Pancreas (tissue), 10 donors: Measurements from ENCODE around the gene SAMD1. TPM values are rescaled to one million over a fixed set of nuclear protein-coding genes. Genes with fewer than 3 reads are reported as not detected.
"Not testable (repeated sequence)": the region's sequence is repeated elsewhere in the genome, so short reads cannot be mapped to it uniquely, and the experiment has no call there.

Experiments
- ATAC-seq, 4 donors: fragments of 200-7000 bp; cut with Tn5 transposase; one replicate each; pipeline versions ENCODE4 v1.8.0 to v1.9.1; 2020; ENCODE audit warnings: mild to moderate bottlenecking in 4 of 4, moderate library complexity in 4 of 4
- DNase-seq, 6 donors: peaks; one replicate each; pipeline ENCODE4 v3.0.0-alpha.2; 2020
- FAIRE-seq: peaks from 2 replicates; lab custom pipeline; 2012; peaks lifted over from hg19 to GRCh38; lab: Jason Lieb, UNC
- H3K27ac ChIP-seq, 4 donors: fragments of 200-600 bp; sonication (generic); 1 replicate in 3 of 4; 2 replicates in 1 of 4; pipeline versions ENCODE4 v1.5.0 to v1.8.0; 2020
- H3K27me3 ChIP-seq, 4 donors: fragments of 200-600 bp; one replicate each; pipeline ENCODE4 v1.8.0; 2021
- H3K36me3 ChIP-seq, 3 donors: fragments of 200-600 bp; sonication (generic) in 1 of 3; one replicate each; pipeline versions ENCODE4 v1.5.0 to v1.8.0; 2020 to 2021
- H3K4me1 ChIP-seq, 3 donors: fragments of 200-600 bp; one replicate each; pipeline ENCODE4 v1.8.0; 2021
- H3K4me3 ChIP-seq, 4 donors: fragments of 200-600 bp; sonication (generic) in 2 of 4; one replicate each; pipeline versions ENCODE4 v1.5.0 to v1.8.0; 2020 to 2021
- H3K9me3 ChIP-seq, 4 donors: fragments of 200-600 bp; one replicate each; pipeline ENCODE4 v1.8.0; 2021
- WGBS, 2 donors: extraction: QIAGEN DNeasy Blood & Tissue Kit; methylation state at CpG; one replicate each; pipeline ENCODE4 v1.1.7; 2013; 5-methylcytosine and 5-hydroxymethylcytosine counted together
- intact Hi-C, 3 donors: fragments of 100-400 bp; cut with DNase I; formaldehyde crosslinking; loops; one replicate each; pipeline versions ENCODE4 v1.11.1 to v1.14.2; 2022
- polyA plus RNA-seq, 2 donors: library from polyadenylated mRNA; stranded (reverse); fragments of 200-250 nt; gene quantifications; one replicate each; pipeline ENCODE4 v1.2.3, GENCODE V29; 2013
- total RNA-seq, 6 donors: library from RNA; stranded (reverse); fragmentation: NEBNext Ultra II Directional in 4 of 6; extraction: Animal tissue kit (Norgen Biotek cat#: 25700) in 4 of 6; gene quantifications; one replicate each; pipeline versions ENCODE4 v1.2.1 to v1.2.4, GENCODE V29; 2021 to 2023
- TF ChIP-seq, protein P1 (sequence below), 4 donors: fragments of 200-600 bp; sonication (generic) in 3 of 4; IDR thresholded peaks; one replicate each; pipeline versions ENCODE4 v1.5.0 to v1.8.0; 2021; ENCODE audit warnings: antibody characterized with exemption in 4 of 4
- donor health status: healthy with polysubstance abuse.
- donor health status: DM: no; HTN: no; CAD: no; lungs with moderate emphysema.
- donor health status: DM: no; HTN: no; CAD: no.
- donor health status: control.
- donor health status: control.
- donor health status: Bipolar disorder and iron deficiency.
- donor health status: DM: yes; HTN: yes; CAD: no.
- donor health status: DM: no; HTN: no; CAD: no.
- donor health status: DM: no; HTN: no; CAD: no.
- donor health status: DM: yes; HTN: yes; CAD: no.

The SAMD1 gene
- total and polyA plus RNA-seq, 8 donors: 7.9 to 24.3 (median 16.9) TPM

DNA sequence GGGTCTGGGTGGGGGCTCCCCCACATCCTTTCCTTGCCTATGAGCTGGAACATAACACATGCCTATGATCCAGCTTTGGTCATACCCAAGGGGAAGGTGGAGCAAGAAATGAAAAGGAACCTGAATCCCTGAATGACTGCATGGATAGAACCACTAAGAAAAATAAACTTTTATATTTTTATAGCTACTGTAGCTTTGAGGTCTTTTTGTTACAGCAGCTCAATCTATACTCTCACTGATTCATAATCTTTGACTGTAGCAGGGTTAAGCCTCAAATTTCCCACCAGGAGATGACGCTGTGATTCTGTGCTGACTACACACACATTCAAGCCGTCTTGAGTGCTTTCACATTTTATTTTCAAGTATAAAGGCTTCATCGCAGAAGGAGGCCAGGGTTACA is 37.5 kb downstream of the SAMD1 start:
- Histone ChIP-seq H3K9me3 (no peaks in the 10 kb centered on the region), H3K4me3 (no peak overlapping the region), H3K27me3 (no peaks in the 10 kb centered on the region), H3K4me1 (no peaks in the 10 kb centered on the region), H3K27ac (no peak overlapping the region), H3K36me3 (peaks cover 0 to 6% (median 0%) of the 10 kb centered on the region in 3 donors)
- TF ChIP-seq, protein P1, sequence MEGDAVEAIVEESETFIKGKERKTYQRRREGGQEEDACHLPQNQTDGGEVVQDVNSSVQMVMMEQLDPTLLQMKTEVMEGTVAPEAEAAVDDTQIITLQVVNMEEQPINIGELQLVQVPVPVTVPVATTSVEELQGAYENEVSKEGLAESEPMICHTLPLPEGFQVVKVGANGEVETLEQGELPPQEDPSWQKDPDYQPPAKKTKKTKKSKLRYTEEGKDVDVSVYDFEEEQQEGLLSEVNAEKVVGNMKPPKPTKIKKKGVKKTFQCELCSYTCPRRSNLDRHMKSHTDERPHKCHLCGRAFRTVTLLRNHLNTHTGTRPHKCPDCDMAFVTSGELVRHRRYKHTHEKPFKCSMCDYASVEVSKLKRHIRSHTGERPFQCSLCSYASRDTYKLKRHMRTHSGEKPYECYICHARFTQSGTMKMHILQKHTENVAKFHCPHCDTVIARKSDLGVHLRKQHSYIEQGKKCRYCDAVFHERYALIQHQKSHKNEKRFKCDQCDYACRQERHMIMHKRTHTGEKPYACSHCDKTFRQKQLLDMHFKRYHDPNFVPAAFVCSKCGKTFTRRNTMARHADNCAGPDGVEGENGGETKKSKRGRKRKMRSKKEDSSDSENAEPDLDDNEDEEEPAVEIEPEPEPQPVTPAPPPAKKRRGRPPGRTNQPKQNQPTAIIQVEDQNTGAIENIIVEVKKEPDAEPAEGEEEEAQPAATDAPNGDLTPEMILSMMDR (IDR thresholded peaks at IDR 0.05): no peak
- DNase-seq: no peak
- no peak for ATAC-seq
- 97 to 98% methylated on average over 3 of the region's 3 CpGs for WGBS, 2 donors
- intact Hi-C loops: no loop called here
- FAIRE-seq: no peak

DNA sequence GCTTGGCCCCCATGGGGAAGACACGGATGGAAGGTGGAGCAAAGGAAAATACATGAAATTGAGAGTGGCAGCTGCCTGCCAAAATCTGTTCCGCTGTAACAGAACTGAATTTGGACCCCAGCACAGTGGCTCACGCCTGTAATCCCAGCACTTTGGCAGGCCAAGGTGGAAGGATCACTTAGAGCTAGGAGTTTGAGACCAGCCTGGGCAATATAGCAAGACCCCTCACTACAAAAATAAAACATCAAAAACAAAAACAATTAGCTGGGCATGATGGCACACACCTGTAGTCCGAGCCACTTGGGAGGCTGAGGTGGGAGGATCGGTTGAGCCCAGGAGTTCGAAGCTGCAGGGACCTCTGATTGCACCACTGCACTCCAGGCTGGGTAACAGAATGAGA is 38.1 kb downstream of the SAMD1 start:
- intact Hi-C loops: no loop called here
- no peaks in the 10 kb centered on the region for H3K27me3 ChIP-seq
- DNase-seq (no peak), FAIRE-seq (no peak), ATAC-seq (no peak)
- TF ChIP-seq, protein P1 (IDR thresholded peaks at IDR 0.05): no peak
- no peak overlapping the region for H3K27ac ChIP-seq
- no peaks in the 10 kb centered on the region for H3K9me3 ChIP-seq
- no peaks in the 10 kb centered on the region for H3K4me1 ChIP-seq
- 83 to 90% methylated on average over 6 of the region's 6 CpGs for WGBS, 2 donors
- H3K36me3 ChIP-seq: peaks cover 0 to 6% (median 0%) of the 10 kb centered on the region in 3 donors
- H3K4me3 ChIP-seq: no peak overlapping the region

DNA sequence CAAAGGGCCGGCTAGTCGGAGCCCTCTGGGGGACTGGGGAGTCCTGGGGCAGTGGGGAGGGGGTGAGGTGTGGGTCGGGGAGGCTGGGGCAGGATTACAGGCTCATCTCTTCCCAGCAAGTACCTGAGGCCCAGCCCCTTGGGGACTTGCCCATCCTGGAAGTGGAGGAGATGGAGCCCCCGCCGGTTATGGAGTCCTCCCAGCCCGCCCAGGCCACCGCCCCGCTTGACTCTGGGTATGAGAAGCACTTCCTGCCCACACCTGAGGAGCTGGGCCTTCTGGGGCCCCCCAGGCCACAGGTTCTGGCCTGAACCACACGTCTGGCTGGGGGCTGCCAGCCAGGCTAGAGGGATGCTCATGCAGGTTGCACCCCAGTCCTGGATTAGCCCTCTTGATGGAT is 38.6 kb downstream of the SAMD1 start:
- 76 to 80% methylated on average over 9 of the region's 9 CpGs for WGBS, 2 donors
- FAIRE-seq: no peak

DNA sequence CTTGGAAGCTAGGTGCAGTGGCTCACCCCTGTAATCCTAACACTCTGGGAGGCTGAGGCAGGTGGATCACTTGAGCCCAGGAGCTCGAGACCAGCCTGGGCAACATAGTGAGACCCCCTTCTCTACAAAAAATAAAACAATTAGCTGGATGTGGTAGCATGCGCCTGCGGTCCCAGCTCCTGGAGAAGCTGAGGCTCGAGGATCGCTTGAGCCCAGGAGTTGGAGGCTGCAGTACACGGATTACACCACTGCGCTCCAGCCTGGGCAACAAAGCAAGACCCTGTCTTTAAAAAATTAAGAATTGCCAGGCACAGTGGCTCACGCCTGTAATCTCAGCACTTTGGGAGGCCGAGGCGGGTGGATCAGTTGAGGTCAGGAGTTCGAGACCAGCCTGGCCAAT is 39.6 kb downstream of the SAMD1 start:
- FAIRE-seq, H3K4me3 ChIP-seq, H3K36me3 ChIP-seq, ATAC-seq, intact Hi-C loops, H3K27me3 ChIP-seq, H3K27ac ChIP-seq, H3K4me1 ChIP-seq, DNase-seq, H3K9me3 ChIP-seq: not testable (repeated sequence)
- 94 to 96% methylated on average over 11 of the region's 11 CpGs for WGBS, 2 donors

More for the DNA sequence above, 38.6 kb downstream of the SAMD1 start:
- DNase-seq: no peak
- peak in 1 of 4 donors; percentile 9 for ATAC-seq
- no peaks in the 10 kb centered on the region for H3K9me3 ChIP-seq
- H3K27me3 ChIP-seq: no peaks in the 10 kb centered on the region
- H3K4me1 ChIP-seq: no peaks in the 10 kb centered on the region
- H3K27ac ChIP-seq: no peak overlapping the region
- intact Hi-C loops: no loop called here
- H3K36me3 ChIP-seq: peaks cover 0 to 6% (median 0%) of the 10 kb centered on the region in 3 donors
- TF ChIP-seq, protein P1 (IDR thresholded peaks at IDR 0.05): no peak
- H3K4me3 ChIP-seq: no peak overlapping the region

DNA sequence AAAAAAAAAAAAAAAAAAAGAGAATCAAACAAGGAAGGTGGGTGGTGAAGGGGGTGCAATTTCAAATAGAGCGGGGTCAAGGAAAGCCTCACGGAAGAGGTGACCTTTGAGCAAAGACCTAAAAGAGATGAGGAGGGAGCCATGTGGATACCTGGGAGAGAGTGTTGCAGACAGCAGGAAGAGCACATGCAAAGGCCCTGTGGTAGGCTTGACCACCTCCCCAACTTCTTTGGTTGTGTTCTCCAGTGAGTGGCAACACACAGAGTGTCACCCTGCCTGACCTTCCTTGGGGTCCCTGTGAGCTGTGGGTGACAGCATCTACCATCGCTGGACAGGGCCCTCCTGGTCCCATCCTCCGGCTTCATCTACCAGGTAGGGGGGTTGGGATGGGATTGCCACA is 40.0 kb downstream of the SAMD1 start:
- Histone ChIP-seq H3K27me3 (no peaks in the 10 kb centered on the region), H3K4me3 (no peak overlapping the region), H3K9me3 (no peaks in the 10 kb centered on the region), H3K36me3 (peaks cover 0 to 6% (median 0%) of the 10 kb centered on the region in 3 donors), H3K27ac (no peak overlapping the region), H3K4me1 (no peaks in the 10 kb centered on the region)
- no peak for FAIRE-seq
- no peak for ATAC-seq
- intact Hi-C loops: no loop called here
- 94 to 98% methylated on average over 4 of the region's 4 CpGs for WGBS, 2 donors
- TF ChIP-seq, protein P1 (IDR thresholded peaks at IDR 0.05): no peak
- DNase-seq: no peak
